H1 (cell line): ENCODE data around the gene TMEM134. TPM values are rescaled to one million over a fixed set of nuclear protein-coding genes. Genes with fewer than 3 reads are reported as not detected.
"Not testable (repeated sequence)": the region's sequence is repeated elsewhere in the genome, so short reads cannot be mapped to it uniquely, and the experiment has no call there.

Experiments used
- CTCF ChIA-PET: fragments of 300-600 bp; sonication (Branson Sonifier 250); formaldehyde crosslinking; loops from one replicate; lab custom pipeline; 2021; ENCODE audit not compliant: partially characterized antibody; lab: Charles Lee
- POLR2A ChIA-PET: fragments of 300-600 bp; sonication (Branson Sonifier 250); formaldehyde crosslinking; loops from one replicate; lab custom pipeline; 2021; ENCODE audit warnings: inconsistent platforms; ENCODE audit not compliant: partially characterized antibody; lab: Charles Lee
- DNase-seq, 2 experiments: peaks; one replicate each; pipeline versions ENCODE4 v3.0.0 to v3.0.0-alpha.2; 2010 to 2022; ENCODE audit warnings: low spot score in 2 of 2, low read depth in 1 of 2, mixed read lengths in 1 of 2
- FAIRE-seq: peaks from 2 replicates; lab custom pipeline; 2011; peaks lifted over from hg19 to GRCh38; lab: Jason Lieb, UNC
- H2AFZ ChIP-seq: 2 replicates; pipeline ENCODE4 v1.8.1; 2012; ENCODE audit warnings: low read length, inconsistent platforms
- H2AK5ac ChIP-seq: 2 replicates; pipeline ENCODE4 v1.6.1; 2013; ENCODE audit warnings: low read depth, low read length
- H2BK120ac ChIP-seq: replicated peaks from 2 replicates; pipeline ENCODE3; 2013; ENCODE audit warnings: low read depth, low read length, inconsistent platforms
- H2BK12ac ChIP-seq: 2 replicates; pipeline ENCODE4 v1.6.1; 2013; ENCODE audit warnings: low read depth, low read length
- H2BK15ac ChIP-seq: 2 replicates; pipeline ENCODE4 v1.6.1; 2013; ENCODE audit warnings: low read length
- H2BK20ac ChIP-seq: 2 replicates; pipeline ENCODE4 v1.6.1; 2013; ENCODE audit warnings: low read length
- H2BK5ac ChIP-seq: 2 replicates; pipeline ENCODE4 v1.6.1; 2013; ENCODE audit warnings: low read depth, low read length
- H3K14ac ChIP-seq: 2 replicates; pipeline ENCODE4 v1.6.1; 2013; ENCODE audit warnings: inconsistent platforms; ENCODE audit not compliant: insufficient read length
- H3K18ac ChIP-seq: 2 replicates; pipeline ENCODE4 v1.6.1; 2013; ENCODE audit warnings: low read length; ENCODE audit errors: extremely low read depth
- H3K23ac ChIP-seq: 2 replicates; pipeline ENCODE4 v1.6.1; 2013; ENCODE audit warnings: inconsistent platforms; ENCODE audit not compliant: insufficient read length
- H3K23me2 ChIP-seq: 2 replicates; pipeline ENCODE4 v1.6.1; 2013; ENCODE audit warnings: low read depth, low read length
- H3K27ac ChIP-seq: 2 replicates; pipeline ENCODE4 v1.6.1; 2011; ENCODE audit warnings: low read depth, low read length, inconsistent platforms
- H3K27me3 ChIP-seq, 4 experiments: replicated peaks in 1 of 4; 1 replicate in 1 of 4; 2 replicates in 3 of 4; pipeline versions ENCODE4 v1.6.1 to v1.8.1; 2011 to 2013; ENCODE audit warnings: low read length in 3 of 4, mild to moderate bottlenecking in 3 of 4, inconsistent platforms in 2 of 4, mixed read lengths in 2 of 4, moderate library complexity in 1 of 4; ENCODE audit not compliant: control insufficient read depth in 3 of 4, insufficient read depth in 3 of 4; ENCODE audit errors: extremely low read depth in 1 of 4
- H3K36me3 ChIP-seq, 4 experiments: 2 replicates each; pipeline versions ENCODE4 v1.6.1 to v1.8.1; 2011 to 2013; ENCODE audit warnings: mild to moderate bottlenecking in 4 of 4, low read length in 3 of 4, moderate library complexity in 2 of 4, control low read depth in 1 of 4, inconsistent platforms in 1 of 4; ENCODE audit not compliant: insufficient read depth in 4 of 4, control insufficient read depth in 2 of 4
- H3K4ac ChIP-seq: replicated peaks from 2 replicates; pipeline ENCODE3; 2013; ENCODE audit warnings: low read length, low read depth, mixed read lengths, inconsistent platforms; ENCODE audit not compliant: insufficient read length
- H3K4me1 ChIP-seq, 4 experiments: replicated peaks in 1 of 4; 1 replicate in 1 of 4; 2 replicates in 3 of 4; pipeline versions ENCODE4 v1.6.1 to v1.8.1; 2011 to 2013; ENCODE audit warnings: low read length in 3 of 4, inconsistent platforms in 2 of 4, mixed read lengths in 1 of 4; ENCODE audit not compliant: insufficient read depth in 4 of 4, control insufficient read depth in 3 of 4
- H3K4me2 ChIP-seq, 2 experiments: 2 replicates each; pipeline versions ENCODE4 v1.6.1 to v1.8.1; 2011 to 2013; ENCODE audit warnings: low read depth in 2 of 2, low read length in 2 of 2, control low read depth in 1 of 2, inconsistent platforms in 1 of 2, mild to moderate bottlenecking in 1 of 2; ENCODE audit not compliant: insufficient read depth in 1 of 2
- H3K4me3 ChIP-seq, 4 experiments: fragments of 200-600, 300-600 bp in 1 of 4; sonication (generic), shearing (Covaris generic), sonication (Bioruptor Twin) in 1 of 4; 2 replicates each; pipeline versions ENCODE4 v1.5.1 to v1.8.1; 2011 to 2016; ENCODE audit warnings: low read length in 4 of 4, low read depth in 3 of 4, control low read depth in 2 of 4, inconsistent platforms in 2 of 4, mild to moderate bottlenecking in 2 of 4, mixed read lengths in 1 of 4, moderate library complexity in 1 of 4; ENCODE audit not compliant: insufficient read depth in 2 of 4; ENCODE audit errors: extremely low read depth in 1 of 4
- H3K56ac ChIP-seq: replicated peaks from 2 replicates; pipeline ENCODE3; 2013; ENCODE audit warnings: low read depth, mild to moderate bottlenecking, mixed read lengths, low read length, inconsistent platforms; ENCODE audit not compliant: insufficient read length
- H3K79me1 ChIP-seq: 2 replicates; pipeline ENCODE4 v1.6.1; 2013; ENCODE audit warnings: low read depth, low read length, control low read depth
- H3K79me2 ChIP-seq, 2 experiments: 2 replicates each; pipeline versions ENCODE4 v1.6.1 to v1.8.1; 2012 to 2013; ENCODE audit warnings: low read length in 2 of 2, mild to moderate bottlenecking in 2 of 2, inconsistent platforms in 1 of 2; ENCODE audit not compliant: insufficient read depth in 2 of 2, control insufficient read depth in 1 of 2
- H3K9ac ChIP-seq, 4 experiments: replicated peaks in 1 of 4; 1 replicate in 1 of 4; 2 replicates in 3 of 4; pipeline versions ENCODE4 v1.6.1 to v1.8.1; 2011 to 2013; ENCODE audit warnings: low read depth in 3 of 4, low read length in 3 of 4, control low read depth in 2 of 4, mild to moderate bottlenecking in 2 of 4, moderate library complexity in 2 of 4, inconsistent platforms in 1 of 4; ENCODE audit errors: extremely low read depth in 1 of 4
- H3K9me3 ChIP-seq, 2 experiments: 2 replicates each; pipeline versions ENCODE4 v1.6.1 to v1.8.1; 2012 to 2013; ENCODE audit warnings: mild to moderate bottlenecking in 2 of 2, moderate library complexity in 2 of 2, control low read depth in 1 of 2, inconsistent platforms in 1 of 2, low read depth in 1 of 2, low read length in 1 of 2, mixed read lengths in 1 of 2; ENCODE audit not compliant: insufficient read depth in 2 of 2
- H4K20me1 ChIP-seq, 2 experiments: replicated peaks in 1 of 2; 2 replicates each; pipeline versions ENCODE3 to v1.8.1; 2011 to 2013; ENCODE audit warnings: inconsistent platforms in 2 of 2, low read length in 2 of 2, mild to moderate bottlenecking in 1 of 2; ENCODE audit not compliant: insufficient read depth in 2 of 2, control insufficient read depth in 1 of 2
- H4K5ac ChIP-seq: 2 replicates; pipeline ENCODE4 v1.6.1; 2013; ENCODE audit warnings: low read length, low read depth, mixed read lengths, inconsistent platforms; ENCODE audit not compliant: insufficient read length
- H4K8ac ChIP-seq: 2 replicates; pipeline ENCODE4 v1.8.0; 2013; ENCODE audit warnings: mild to moderate bottlenecking, moderate library complexity, low read length, inconsistent platforms; ENCODE audit not compliant: insufficient read depth; ENCODE audit errors: extremely low read depth
- H4K91ac ChIP-seq: replicated peaks from 2 replicates; pipeline ENCODE3; 2013; ENCODE audit warnings: low read length, mixed read lengths, inconsistent platforms; ENCODE audit not compliant: insufficient read length
- WGBS, 2 experiments: shearing (Covaris generic) in 1 of 2; methylation state at CpG; one replicate each; pipeline versions ENCODE4 v1.1.6 to v1.1.7; 2013 to 2015; ENCODE audit warnings: low lambda C conversion rate in 2 of 2, mixed read lengths in 2 of 2, inconsistent platforms in 1 of 2, low coverage in 1 of 2, missing lambda C conversion rate in 1 of 2; ENCODE audit not compliant: insufficient replicate concordance in 2 of 2, insufficient coverage in 1 of 2, insufficient read length in 1 of 2; ENCODE audit errors: extremely low coverage in 1 of 2, missing lambda C conversion rate in 1 of 2; 5-methylcytosine and 5-hydroxymethylcytosine counted together
- polyA plus RNA-seq, 7 experiments: library from polyadenylated mRNA; depleted of rRNA in 3 of 7; stranded (reverse) in 5 of 7; unstranded in 2 of 7; fragments of >200 nt in 5 of 7; fragments of 200-250 nt in 2 of 7; gene quantifications; 1 replicate in 5 of 7; 2 replicates in 1 of 7; 4 replicates in 1 of 7; pipeline versions ENCODE4 v1.2.1 to v1.2.3, GENCODE V29; 2011 to 2013; ENCODE audit warnings: missing spikeins in 2 of 7, mixed read lengths in 2 of 7
- total RNA-seq: library from RNA; stranded (reverse); fragmentation: NEBNext Ultra II Directional; extraction: Animal tissue kit (Norgen Biotek cat#: 25700); gene quantifications from 2 replicates; pipeline ENCODE4 v1.2.1, GENCODE V29; 2021

TMEM134 gene
- total and polyA plus RNA-seq, 2 of the 8 experiments (the other 6 are each of a cell fraction or from before 2014, with no cell fraction given) = 32.4 to 229 TPM

DNA sequence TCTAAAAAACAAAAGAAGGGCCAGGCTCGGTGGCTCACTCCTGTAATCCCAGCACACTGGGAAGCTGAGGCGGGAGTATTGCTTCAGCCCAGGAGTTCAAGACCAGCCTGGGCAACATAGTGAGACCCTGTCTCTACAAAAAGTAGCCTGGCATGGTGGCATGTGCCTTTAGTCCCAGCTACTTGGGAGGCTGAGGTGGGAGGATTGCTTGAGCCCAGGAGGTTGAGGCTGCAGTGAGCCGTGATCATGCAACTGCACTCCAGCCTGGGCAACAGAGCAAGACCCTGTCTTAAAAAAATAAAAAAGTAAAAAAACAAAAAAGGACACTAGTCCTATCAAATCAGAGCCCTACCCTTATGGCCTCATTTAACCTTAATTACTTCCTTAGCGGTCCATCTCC lies 42.5 kb upstream of the TMEM134 start:
- H2AFZ ChIP-seq, H4K5ac ChIP-seq, H3K4me3 ChIP-seq, DNase-seq, H3K79me2 ChIP-seq, H3K4ac ChIP-seq, H3K27me3 ChIP-seq, FAIRE-seq, H2BK15ac ChIP-seq, H2AK5ac ChIP-seq, H3K9ac ChIP-seq, H2BK12ac ChIP-seq, H3K23ac ChIP-seq, H3K14ac ChIP-seq, H3K4me2 ChIP-seq, H2BK20ac ChIP-seq, H3K27ac ChIP-seq, H4K8ac ChIP-seq, H3K79me1 ChIP-seq, H3K9me3 ChIP-seq, H3K36me3 ChIP-seq, H4K91ac ChIP-seq, H2BK120ac ChIP-seq, POLR2A ChIA-PET, H3K18ac ChIP-seq, H3K56ac ChIP-seq, H4K20me1 ChIP-seq, H2BK5ac ChIP-seq: not testable (repeated sequence)
- peaks cover 0 to 11% (median 3%) of the 10 kb centered on the region in 4 experiments; a peak in 6 of 7 replicates for H3K4me1 ChIP-seq
- WGBS, 2 experiments = 86% methylated on average over 4 of the region's 4 CpGs; no CpG with 5 or more reads in 1 of the 2 experiments
- CTCF ChIA-PET = interaction anchor here (0.6 to 0.9 kb wide), 3 partner anchors 19 to 194 kb away, joined by 3 to 4 read pairs (median 3); no protein-coding TSS in a partner anchor
- H3K23me2 ChIP-seq = peaks cover 10% of the 10 kb centered on the region
